ENCODE data around the gene CRADD. TPM values are rescaled to one million over a fixed set of nuclear protein-coding genes. Genes with fewer than 3 reads are reported as not detected.
"Not testable (repeated sequence)": the region's sequence is repeated elsewhere in the genome, so short reads cannot be mapped to it uniquely, and the experiment has no call there.

Gene CRADD
- total and polyA plus RNA-seq, 2 of the 4 experiments (the other 2 are of a cell fraction) = 11.1 to 14.0 TPM

GRCh38 chr12:93754859-93755258 is 77.7 kb downstream of the CRADD start:
- BruUV-seq (replicated peaks); POLR2A ChIA-PET (ENCODE audit: unreplicated experiment); dilution Hi-C loops (cut with HindIII; ENCODE audit: low sequenced_read_pairs, unreplicated experiment): not testable (repeated sequence)

More at GRCh38 chr12:93754859-93755258, 77.7 kb downstream of the CRADD start:
- peaks cover 14% of the 10 kb centered on the region for H3K4me1 ChIP-seq (ENCODE audit: control insufficient read depth, insufficient read depth, low read length)
- H3K9ac ChIP-seq (ENCODE audit: low read depth, low read length); H3K18ac ChIP-seq (ENCODE audit: low read depth, low read length); H2AK9ac ChIP-seq (replicated peaks; ENCODE audit: low read depth, low read length, poor library complexity); H2BK120ac ChIP-seq (ENCODE audit: low read depth, low read length); H3K4me3 ChIP-seq (ENCODE audit: insufficient read depth, low read depth, low read length); H4K20me1 ChIP-seq (ENCODE audit: insufficient read depth, low read length); intact Hi-C loops (cut with micrococcal nuclease); DNase-seq; ATAC-seq (ENCODE audit: low read depth); H2BK5ac ChIP-seq (ENCODE audit: low read depth, low read length, poor library complexity, severe bottlenecking); H2AFZ ChIP-seq (replicated peaks; ENCODE audit: low read length, poor library complexity); H2BK20ac ChIP-seq (ENCODE audit: low read depth, low read length); H4K8ac ChIP-seq (ENCODE audit: low read depth in 2 of 2, low read length in 2 of 2); CTCF ChIA-PET; H3K9me1 ChIP-seq (ENCODE audit: insufficient read depth, low read length); H3K4ac ChIP-seq (ENCODE audit: low read depth, low read length); H2BK15ac ChIP-seq (ENCODE audit: low read depth, low read length); H2AK5ac ChIP-seq (ENCODE audit: low read depth, low read length); H3K79me1 ChIP-seq (ENCODE audit: low read depth in 1 of 2, low read length in 2 of 2); H4K5ac ChIP-seq (ENCODE audit: low read depth, low read length); H4K91ac ChIP-seq (ENCODE audit: insufficient read depth, low read depth, low read length); H3K4me2 ChIP-seq (ENCODE audit: low read depth, low read length); H3K23ac ChIP-seq (ENCODE audit: low read depth, low read length); H3K27ac ChIP-seq (ENCODE audit: insufficient read depth, low read length); H3K36me3 ChIP-seq (ENCODE audit: control insufficient read depth, insufficient read depth, low read length); H3K56ac ChIP-seq (ENCODE audit: extremely low read depth, insufficient read depth, low read length); H3K27me3 ChIP-seq (ENCODE audit: control insufficient read depth, insufficient read depth, low read length); H3K14ac ChIP-seq (replicated peaks; ENCODE audit: low read depth, low read length): not testable (repeated sequence)
- H3K9me3 ChIP-seq (ENCODE audit: control insufficient read depth, insufficient read depth, low read length) = peaks cover 10% of the 10 kb centered on the region
- in situ Hi-C loops (cut with MboI; ENCODE audit: low sequenced_read_pairs) = loop anchor here (10.0 kb wide), 1 partner anchor 250 kb away; no protein-coding TSS in a partner anchor

Measured in IMR-90 (cell line).